Natural killer cell (primary cell): ENCODE results near the gene SPRR2B. TPM values are rescaled to one million over a fixed set of nuclear protein-coding genes. Genes with fewer than 3 reads are reported as not detected.

ENCODE experiments used
- ATAC-seq, 3 donors: fragments of 150-1000 bp in 2 of 3; fragments of 200-7000 bp in 1 of 3; cut with Tn5 transposase; 1 replicate in 1 of 3; 2 replicates in 2 of 3; pipeline ENCODE4 v1.10.0; 2021; ENCODE audit warnings: mild to moderate bottlenecking in 2 of 3, moderate library complexity in 2 of 3
- DNase-seq, 2 donors: peaks; one replicate each; pipeline versions ENCODE4 v3.0.0 to v3.0.0-alpha.2; 2013 to 2021; ENCODE audit warnings: mixed read lengths in 1 of 2
- H3K27ac ChIP-seq: one replicate; pipeline ENCODE4 v1.5.1; 2013; ENCODE audit warnings: mild to moderate bottlenecking, low read length
- H3K27me3 ChIP-seq: one replicate; pipeline ENCODE4 v1.6.1; 2013; ENCODE audit warnings: low read length; ENCODE audit not compliant: control insufficient read depth, insufficient read depth
- H3K36me3 ChIP-seq: one replicate; pipeline ENCODE4 v1.6.1; 2013; ENCODE audit warnings: low read length; ENCODE audit not compliant: control insufficient read depth, insufficient read depth
- H3K4me1 ChIP-seq: one replicate; pipeline ENCODE4 v1.6.1; 2013; ENCODE audit warnings: low read length; ENCODE audit not compliant: control insufficient read depth, insufficient read depth
- H3K4me3 ChIP-seq: one replicate; pipeline ENCODE4 v1.5.1; 2013; ENCODE audit warnings: low read length
- H3K9me3 ChIP-seq: one replicate; pipeline ENCODE4 v1.6.1; 2013; ENCODE audit warnings: low read length; ENCODE audit not compliant: control insufficient read depth, insufficient read depth
- H3K27ac Mint-ChIP-seq, 2 donors: one replicate each; pipeline ENCODE4 v1.8.0; 2022; ENCODE audit warnings: mild to moderate bottlenecking in 2 of 2, mixed read lengths in 2 of 2, moderate library complexity in 1 of 2
- H3K27me3 Mint-ChIP-seq, 2 donors: one replicate each; pipeline ENCODE4 v1.8.0; 2022; ENCODE audit warnings: low read depth in 2 of 2, mixed read lengths in 2 of 2
- H3K36me3 Mint-ChIP-seq: one replicate; pipeline ENCODE4 v1.8.0; 2022; ENCODE audit warnings: mixed read lengths
- H3K4me1 Mint-ChIP-seq, 2 donors: one replicate each; pipeline ENCODE4 v1.8.0; 2022; ENCODE audit warnings: mixed read lengths in 2 of 2
- H3K4me3 Mint-ChIP-seq: one replicate; pipeline ENCODE4 v1.8.0; 2022; ENCODE audit warnings: mild to moderate bottlenecking, moderate library complexity, mixed read lengths
- H3K9me3 Mint-ChIP-seq, 2 donors: one replicate each; pipeline ENCODE4 v1.8.0; 2022; ENCODE audit warnings: mixed read lengths in 2 of 2
- CTCF ChIP-seq: fragments of 200-600 bp; IDR thresholded peaks from one replicate; pipeline ENCODE4 v1.8.0; 2022; ENCODE audit warnings: antibody characterized with exemption
- WGBS: methylation state at CpG from one replicate; pipeline ENCODE4 v1.1.7; 2013; ENCODE audit warnings: missing lambda C conversion rate; ENCODE audit not compliant: insufficient coverage; 5-methylcytosine and 5-hydroxymethylcytosine counted together
- intact Hi-C: fragments of 100-400 bp; cut with micrococcal nuclease; formaldehyde crosslinking; loops from one replicate; pipeline ENCODE4 v1.14.2; 2022
- total RNA-seq, 4 donors: library from RNA; stranded (reverse); fragments of 120-200 nt in 1 of 4; gene quantifications; one replicate each; pipeline versions ENCODE4 v1.2.3 to v1.2.4, GENCODE V29; 2013 to 2022

The SPRR2B gene
- total RNA-seq, 3 donors from 2014 or later (not counting 1 experiment from before 2014, with no cell fraction given) = not detected

DNA sequence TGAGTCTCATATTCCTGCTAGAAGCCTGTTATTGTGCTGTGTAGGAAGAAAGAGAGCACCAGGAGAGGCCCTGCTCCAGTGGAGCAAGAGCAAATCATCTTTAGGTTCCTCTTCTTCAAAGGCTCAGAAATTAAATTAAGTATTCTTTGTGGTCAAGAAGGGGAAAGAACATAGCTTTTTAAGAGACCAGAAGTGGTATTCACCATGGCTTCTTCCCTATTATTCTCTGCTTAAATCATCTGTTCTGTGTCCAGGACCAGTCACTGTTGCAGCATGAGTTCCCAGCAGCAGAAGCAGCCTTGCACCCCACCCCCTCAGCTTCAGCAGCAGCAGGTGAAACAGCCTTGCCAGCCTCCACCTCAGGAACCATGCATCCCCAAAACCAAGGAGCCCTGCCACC is 39.3 kb downstream of the SPRR2B start:
- no peaks in the 10 kb centered on the region for H3K9me3 Mint-ChIP-seq
- H3K36me3 ChIP-seq = no peaks in the 10 kb centered on the region
- no peaks in the 10 kb centered on the region for H3K4me1 ChIP-seq
- intact Hi-C loops = no loop called here
- peaks cover 14 to 45% of the 10 kb centered on the region in 2 donors for H3K27me3 Mint-ChIP-seq
- no peak overlapping the region for H3K4me3 Mint-ChIP-seq
- H3K4me3 ChIP-seq = no peak overlapping the region
- no peaks in the 10 kb centered on the region for H3K4me1 Mint-ChIP-seq
- no peaks in the 10 kb centered on the region for H3K27me3 ChIP-seq
- no peak overlapping the region for H3K27ac ChIP-seq
- H3K9me3 ChIP-seq = no peaks in the 10 kb centered on the region
- no peak overlapping the region for H3K27ac Mint-ChIP-seq
- ATAC-seq = no peak
- no peak for DNase-seq
- H3K36me3 Mint-ChIP-seq = no peaks in the 10 kb centered on the region
- TF ChIP-seq CTCF = no peak

DNA sequence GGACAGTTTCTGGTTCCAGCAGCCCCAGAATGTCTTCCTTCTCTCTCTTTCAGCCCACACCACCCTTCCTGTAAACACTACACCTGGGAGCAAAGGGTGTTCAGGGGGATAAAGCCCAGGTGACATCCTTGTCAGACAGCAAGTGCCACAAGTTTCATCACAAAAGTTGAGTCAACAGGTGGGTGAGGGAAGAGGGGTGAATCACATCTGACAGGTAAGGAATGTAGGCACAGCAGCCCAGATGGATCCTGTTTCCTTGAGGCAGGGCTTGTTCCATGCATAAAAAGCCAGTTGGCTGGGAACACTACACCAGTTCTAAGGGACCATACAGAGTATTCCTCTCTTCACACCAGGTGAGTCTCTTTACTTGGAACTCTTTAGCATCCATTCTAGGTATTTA is 40.5 kb downstream of the SPRR2B start, which contains the start of gene SPRR1B:
Gene SPRR1B (plus strand): TSS at position 309 of the 400 bp plus-strand sequence. CDS start 1,143 bp downstream, outside the sequence.
- H3K4me1 Mint-ChIP-seq = no peaks in the 10 kb centered on the region
- H3K27ac Mint-ChIP-seq = no peak within 1 kb of the TSS
- Histone ChIP-seq H3K36me3 (no peaks in the 10 kb centered on the region), H3K4me3 (no peak within 1 kb of the TSS), H3K9me3 (no peaks in the 10 kb centered on the region), H3K4me1 (no peaks in the 10 kb centered on the region), H3K27me3 (no peaks in the 10 kb centered on the region), H3K27ac (no peak within 1 kb of the TSS)
- TF ChIP-seq CTCF = no peak
- ATAC-seq (no peak), DNase-seq (no peak)
- H3K9me3 Mint-ChIP-seq = no peaks in the 10 kb centered on the region
- intact Hi-C loops = no loop called here
- no peaks in the 10 kb centered on the region for H3K36me3 Mint-ChIP-seq
- H3K4me3 Mint-ChIP-seq = no peak within 1 kb of the TSS
- peaks cover 18 to 34% of the 10 kb centered on the region in 2 donors for H3K27me3 Mint-ChIP-seq

GRCh38 chr1:153028766-153029165 is 42.6 kb downstream of the SPRR2B start:
- no peak overlapping the region for H3K27ac Mint-ChIP-seq
- H3K4me1 ChIP-seq = no peaks in the 10 kb centered on the region
- no peaks in the 10 kb centered on the region for H3K9me3 ChIP-seq
- H3K4me3 Mint-ChIP-seq = no peak overlapping the region
- no peak for TF ChIP-seq CTCF
- ATAC-seq = no peak
- no peak overlapping the region for H3K27ac ChIP-seq
- peaks cover 15 to 24% of the 10 kb centered on the region in 2 donors for H3K27me3 Mint-ChIP-seq
- no peak overlapping the region for H3K4me3 ChIP-seq
- H3K9me3 Mint-ChIP-seq = no peaks in the 10 kb centered on the region
- H3K36me3 ChIP-seq = no peaks in the 10 kb centered on the region
- H3K27me3 ChIP-seq = no peaks in the 10 kb centered on the region
- no peaks in the 10 kb centered on the region for H3K4me1 Mint-ChIP-seq
- 88% methylated on average over 1 of the region's 1 CpG for WGBS
- intact Hi-C loops = no loop called here
- H3K36me3 Mint-ChIP-seq = no peaks in the 10 kb centered on the region
- DNase-seq = no peak

DNA sequence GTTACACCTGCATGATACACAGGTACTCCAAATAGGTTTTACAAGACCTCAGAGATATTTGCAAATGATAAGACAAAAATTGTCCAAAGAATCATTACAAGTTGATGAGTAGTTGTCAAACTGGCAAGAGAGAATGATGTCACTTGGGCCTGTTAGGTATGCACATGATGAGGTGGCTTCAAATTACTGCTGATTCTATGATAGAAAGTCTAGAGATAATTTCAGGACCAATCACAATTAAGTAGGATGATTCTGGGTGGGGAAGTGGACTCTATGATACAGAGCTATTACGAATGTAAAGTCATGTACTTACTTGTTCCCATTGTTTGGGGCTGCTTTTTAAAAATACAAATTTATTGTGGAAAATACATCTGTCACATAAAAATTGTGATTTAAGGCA is 45.6 kb downstream of the SPRR2B start:
- H3K27ac Mint-ChIP-seq = no peak overlapping the region
- Histone ChIP-seq H3K27me3 (no peaks in the 10 kb centered on the region), H3K27ac (no peak overlapping the region), H3K4me1 (no peaks in the 10 kb centered on the region), H3K36me3 (no peaks in the 10 kb centered on the region), H3K4me3 (no peak overlapping the region), H3K9me3 (no peaks in the 10 kb centered on the region)
- DNase-seq = no peak
- no peaks in the 10 kb centered on the region for H3K9me3 Mint-ChIP-seq
- TF ChIP-seq CTCF = no peak
- H3K36me3 Mint-ChIP-seq = no peaks in the 10 kb centered on the region
- intact Hi-C loops = no loop called here
- no peak for ATAC-seq
- 63% methylated on average over 1 of the region's 1 CpG for WGBS
- H3K27me3 Mint-ChIP-seq = peaks cover 14 to 34% of the 10 kb centered on the region in 2 donors
- no peaks in the 10 kb centered on the region for H3K4me1 Mint-ChIP-seq
- H3K4me3 Mint-ChIP-seq = no peak overlapping the region
